Femur (tissue), 1 donor: ENCODE results near the gene FBRSL1.
"Not testable (repeated sequence)": the region's sequence is repeated elsewhere in the genome, so short reads cannot be mapped to it uniquely, and the experiment has no call there.

Source experiments
- DNase-seq: peaks from one replicate; pipeline ENCODE4 v3.0.0-alpha.2; 2017

Gene FBRSL1

DNA sequence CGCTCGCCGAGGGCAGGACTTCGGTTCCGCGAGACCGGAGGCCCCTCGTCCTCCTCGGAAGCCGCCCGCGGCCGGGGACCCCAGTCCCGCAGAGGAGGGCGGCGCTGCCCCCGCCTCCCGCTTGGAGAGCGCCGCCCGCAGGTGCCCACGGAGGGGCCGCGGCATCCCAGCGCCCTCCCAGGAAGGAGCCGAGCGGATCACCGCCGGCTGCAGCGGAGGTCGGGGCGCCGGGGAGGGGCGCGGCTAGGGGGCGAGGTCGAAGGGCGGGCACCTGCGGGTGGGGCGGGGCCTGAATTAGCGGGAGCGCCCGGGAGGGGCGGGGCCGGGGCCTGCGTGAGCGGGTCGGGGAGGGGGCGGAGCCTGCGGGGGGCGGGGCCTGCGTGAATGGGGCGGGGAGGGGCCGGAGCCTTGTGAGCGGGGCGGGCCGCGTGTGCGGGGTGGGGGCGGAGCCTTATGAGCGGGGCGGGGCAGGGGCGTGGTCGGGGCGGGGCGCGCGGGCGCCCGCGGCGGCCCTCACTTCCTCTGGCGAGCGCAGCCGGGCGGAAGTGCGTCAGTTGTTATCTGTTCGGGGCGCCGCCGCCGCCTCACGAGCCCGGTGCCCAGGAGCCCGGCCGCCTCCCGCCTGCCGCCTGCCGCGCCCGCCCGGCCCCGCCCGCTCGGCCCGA, at the start of gene FBRSL1:
FBRSL1 (plus strand) TSS at position 550 of the 665 bp plus-strand sequence.
- DNase-seq = peak; percentile 96

GRCh38 chr12:132440420-132440819, 49.5 kb upstream of the FBRSL1 start:
- DNase-seq = not testable (repeated sequence)

- no peak for DNase-seq
Measured at GRCh38 chr12:132441871-132442863, 47.8 kb upstream of the FBRSL1 start.

- no peak for DNase-seq
Measured at GRCh38 chr12:132443091-132443490, 46.9 kb upstream of the FBRSL1 start.

DNA sequence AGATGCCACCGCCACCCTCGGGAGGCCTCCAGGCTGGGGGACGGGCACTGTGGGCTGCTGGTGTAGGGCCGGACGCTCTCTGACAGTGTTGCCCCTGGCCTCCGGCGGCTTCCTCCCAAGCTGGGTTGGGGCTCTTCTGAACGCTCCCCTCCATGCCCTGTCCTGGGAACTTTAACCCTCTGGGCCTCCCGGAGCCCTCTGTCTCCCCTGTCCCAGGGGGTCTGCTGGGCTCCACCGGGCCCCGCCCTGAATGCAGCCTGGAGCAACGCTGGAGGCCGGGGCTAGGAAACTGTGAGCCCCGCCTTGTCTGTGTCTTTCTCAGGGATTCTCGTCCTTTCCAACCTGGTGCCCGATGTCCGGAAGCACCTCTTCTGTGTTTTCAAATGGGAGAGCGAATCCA, 45.7 kb upstream of the FBRSL1 start:
- no peak for DNase-seq

- peak; percentile 77 for DNase-seq
Measured at GRCh38 chr12:132444957-132445883, 44.7 kb upstream of the FBRSL1 start.

GRCh38 chr12:132445884-132446632, 43.9 kb upstream of the FBRSL1 start:
- peak; percentile 85 for DNase-seq

DNA sequence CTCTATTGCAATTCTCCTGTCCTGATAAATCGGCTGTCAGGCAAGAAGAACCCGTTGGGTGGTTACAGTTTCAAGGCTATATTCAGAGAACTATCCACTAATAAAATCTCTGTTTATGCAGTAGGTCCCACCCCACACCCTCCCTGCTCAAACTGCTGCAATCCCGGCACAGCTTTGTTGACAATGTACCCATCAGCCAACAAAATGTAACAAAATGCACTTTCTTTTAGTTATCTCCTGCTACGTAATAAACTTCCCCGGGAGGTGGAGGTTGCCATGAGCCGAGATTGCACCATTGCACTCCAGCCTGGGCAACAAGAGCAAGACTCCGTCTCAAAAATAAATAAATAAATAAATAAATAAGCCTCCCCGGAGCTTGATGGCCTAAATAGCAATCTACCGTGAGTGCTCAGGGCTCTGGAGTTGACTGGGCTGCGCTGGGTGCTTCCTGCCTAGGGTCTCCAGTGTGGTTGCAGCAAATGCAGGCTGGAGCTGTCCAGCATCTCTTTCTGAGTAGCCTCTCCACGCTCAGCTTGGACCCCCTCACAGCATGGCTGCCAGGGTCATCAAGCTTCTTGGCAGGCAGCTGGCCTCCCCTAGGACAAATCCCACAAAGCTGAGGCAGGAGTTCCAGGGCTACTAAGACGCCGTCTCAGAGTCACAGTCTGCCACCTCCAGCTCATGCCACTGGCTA, 43.2 kb upstream of the FBRSL1 start:
- no peak for DNase-seq

GRCh38 chr12:132447327-132447720, 42.6 kb upstream of the FBRSL1 start:
- DNase-seq = no peak

DNA sequence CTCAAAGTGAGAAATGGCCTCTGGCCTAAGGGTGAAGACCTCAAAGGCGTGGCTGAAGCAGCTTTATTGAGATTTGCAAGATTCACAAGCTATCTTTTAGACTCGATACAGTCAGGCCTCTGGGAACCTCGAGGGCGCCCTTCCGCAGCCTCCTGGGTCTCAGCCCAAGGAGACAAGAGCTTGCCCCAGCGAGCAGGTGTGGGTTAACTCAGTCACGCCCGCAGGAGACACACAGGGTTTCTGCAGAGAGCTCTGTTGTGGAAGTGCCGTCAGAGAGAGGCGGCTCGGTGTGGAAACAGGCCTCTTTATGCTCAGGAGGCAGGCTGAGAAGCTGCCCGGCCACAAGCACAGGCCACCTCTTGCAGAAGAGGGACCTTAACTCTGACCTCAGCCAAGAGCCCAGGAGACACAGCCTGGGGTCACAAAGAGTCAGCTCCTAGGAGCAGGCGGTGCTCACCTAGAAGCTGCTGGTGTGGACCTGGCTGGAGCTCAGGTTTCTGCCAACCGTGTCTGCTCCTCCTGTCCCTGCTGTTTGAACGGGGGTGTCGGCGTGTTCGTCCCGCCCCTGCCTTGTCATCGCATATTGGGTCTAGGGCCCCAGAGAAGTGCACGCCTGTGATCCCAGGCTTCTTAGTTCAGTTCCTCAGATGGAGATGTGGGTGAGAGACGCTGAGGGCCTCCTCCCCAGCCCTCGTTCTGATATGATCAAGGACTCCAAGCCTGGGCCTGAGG, 42.1 kb upstream of the FBRSL1 start:
- DNase-seq = no peak

- peak; percentile 51 for DNase-seq
Measured at GRCh38 chr12:132448463-132448820, 41.5 kb upstream of the FBRSL1 start.

DNA sequence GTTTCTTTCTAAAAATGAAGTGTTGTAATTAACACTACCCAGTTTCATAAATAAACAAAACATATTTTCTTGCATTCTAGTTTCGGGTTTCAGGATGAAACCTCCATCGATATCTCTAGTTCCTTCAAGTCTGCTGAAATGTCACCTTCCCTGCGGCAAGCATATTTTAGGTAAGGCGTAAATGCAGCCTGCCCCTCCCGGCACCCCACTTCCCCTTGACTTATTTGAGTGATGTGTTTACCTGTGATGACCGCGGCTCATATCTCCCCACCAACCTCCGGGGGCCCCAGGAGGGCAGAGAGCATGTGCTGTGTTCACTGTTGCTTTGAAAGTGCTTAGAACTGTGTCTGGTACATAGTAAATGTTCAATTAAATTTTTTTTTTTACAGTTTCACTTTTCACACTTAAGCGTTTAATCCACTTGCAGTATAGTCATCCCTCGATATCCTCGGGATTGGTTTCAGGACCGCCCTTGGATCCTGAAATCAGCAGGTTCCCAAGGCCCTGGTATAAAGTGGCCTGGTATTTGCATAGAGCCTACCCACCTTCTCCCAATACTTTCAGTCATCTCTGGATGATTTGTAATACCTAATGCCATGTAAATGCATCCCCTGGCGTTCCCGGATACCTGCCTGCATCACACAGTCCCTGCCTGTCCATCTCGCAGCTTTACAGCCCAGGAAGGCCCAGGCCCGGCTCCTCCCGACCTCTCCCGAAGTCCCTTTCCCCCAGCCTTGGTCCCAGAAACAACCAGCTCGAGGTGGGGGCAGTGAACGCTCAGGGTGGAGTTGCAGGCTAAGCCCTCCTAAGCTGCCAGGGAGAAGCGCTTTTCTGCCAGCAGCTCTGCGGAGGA, 40.2 kb upstream of the FBRSL1 start:
- DNase-seq = no peak

DNA sequence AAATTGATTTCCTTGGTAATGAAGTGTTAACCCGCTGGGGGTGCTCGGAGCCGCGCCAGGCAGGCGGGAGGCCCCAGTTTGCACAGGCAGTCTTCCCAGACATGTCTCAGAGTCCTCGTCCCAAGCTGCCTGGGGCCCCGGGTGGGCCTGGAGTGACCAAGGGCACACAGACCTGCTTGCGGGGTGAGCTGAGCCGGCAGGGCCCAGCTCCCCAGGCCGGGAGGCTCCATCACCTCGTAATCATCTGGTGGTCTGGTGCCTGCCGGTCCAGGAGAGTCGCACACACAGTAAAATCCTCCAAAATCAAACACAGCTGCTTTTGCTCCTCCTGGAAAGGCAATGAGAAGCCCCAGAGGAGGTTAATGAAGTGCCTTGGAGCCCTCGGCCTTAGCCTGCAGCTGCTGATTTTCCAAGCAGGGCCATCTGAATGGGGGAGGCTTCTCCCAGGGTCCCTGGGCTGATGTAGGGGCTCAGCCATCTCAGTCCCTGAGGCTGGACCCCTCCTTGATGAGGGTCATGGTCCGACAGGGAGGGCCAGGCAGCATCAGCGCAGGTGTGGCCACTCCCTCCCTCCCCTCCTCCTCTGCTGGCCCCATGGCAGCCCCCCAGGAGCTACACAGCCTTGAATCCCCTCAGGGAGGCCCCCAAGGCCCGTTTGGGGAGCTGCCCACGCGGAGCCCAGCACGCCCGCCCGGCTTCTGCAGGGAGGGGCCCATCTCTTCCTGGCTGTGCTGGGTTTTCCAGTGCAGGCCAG, 39.4 kb upstream of the FBRSL1 start:
- peak; percentile 79 for DNase-seq

DNA sequence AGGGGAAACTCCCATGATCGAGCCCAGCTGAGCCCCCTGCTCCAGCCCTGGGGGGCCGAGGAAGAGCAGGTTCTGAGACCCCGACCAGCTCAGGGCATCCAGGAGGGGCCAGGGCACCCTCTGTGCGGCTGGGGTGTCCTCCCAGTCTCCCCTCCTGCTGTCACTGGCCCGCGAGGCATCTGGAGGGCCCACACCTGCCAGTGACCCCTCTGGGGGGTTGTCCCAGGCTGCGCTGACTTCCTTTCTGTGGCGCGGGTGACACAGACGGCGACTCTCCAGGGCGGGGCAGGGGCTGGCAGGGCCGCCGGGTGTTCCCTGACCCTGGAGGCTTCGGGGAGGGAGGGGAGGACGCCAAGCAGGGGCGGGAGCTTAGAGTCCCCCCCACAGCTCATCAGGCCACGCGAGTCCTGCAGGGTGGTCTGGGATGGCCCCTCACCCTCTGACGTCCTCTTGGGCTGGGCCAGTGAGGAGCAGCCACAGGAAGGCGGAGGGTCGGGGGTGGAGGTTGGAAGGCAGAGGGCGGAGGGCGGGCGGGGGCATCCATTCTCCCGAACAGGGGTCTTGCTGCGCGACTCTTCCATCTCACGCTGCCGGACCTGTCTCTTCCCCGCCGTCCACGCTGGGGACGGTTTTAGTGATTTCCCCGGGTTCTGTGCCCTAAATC, 38.6 kb upstream of the FBRSL1 start:
- no peak for DNase-seq

DNA sequence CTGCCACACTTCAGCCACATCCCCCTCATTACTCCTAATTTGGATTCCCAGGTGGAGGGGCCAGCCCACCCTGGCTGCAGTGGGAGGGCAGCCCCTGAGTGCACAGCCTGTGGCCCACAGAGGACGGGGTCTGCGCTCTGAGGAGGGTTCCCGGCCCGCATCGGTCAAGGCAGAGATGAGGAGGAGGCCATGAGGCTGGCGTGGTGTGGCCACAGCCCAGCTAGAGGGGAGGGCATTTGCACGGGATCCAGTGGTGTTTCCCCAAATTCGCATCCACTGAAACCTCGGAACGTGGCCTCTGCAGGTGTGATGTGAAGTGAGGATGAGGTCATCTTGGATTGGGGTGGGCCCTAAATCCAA, 38.1 kb upstream of the FBRSL1 start:
- DNase-seq = no peak

DNA sequence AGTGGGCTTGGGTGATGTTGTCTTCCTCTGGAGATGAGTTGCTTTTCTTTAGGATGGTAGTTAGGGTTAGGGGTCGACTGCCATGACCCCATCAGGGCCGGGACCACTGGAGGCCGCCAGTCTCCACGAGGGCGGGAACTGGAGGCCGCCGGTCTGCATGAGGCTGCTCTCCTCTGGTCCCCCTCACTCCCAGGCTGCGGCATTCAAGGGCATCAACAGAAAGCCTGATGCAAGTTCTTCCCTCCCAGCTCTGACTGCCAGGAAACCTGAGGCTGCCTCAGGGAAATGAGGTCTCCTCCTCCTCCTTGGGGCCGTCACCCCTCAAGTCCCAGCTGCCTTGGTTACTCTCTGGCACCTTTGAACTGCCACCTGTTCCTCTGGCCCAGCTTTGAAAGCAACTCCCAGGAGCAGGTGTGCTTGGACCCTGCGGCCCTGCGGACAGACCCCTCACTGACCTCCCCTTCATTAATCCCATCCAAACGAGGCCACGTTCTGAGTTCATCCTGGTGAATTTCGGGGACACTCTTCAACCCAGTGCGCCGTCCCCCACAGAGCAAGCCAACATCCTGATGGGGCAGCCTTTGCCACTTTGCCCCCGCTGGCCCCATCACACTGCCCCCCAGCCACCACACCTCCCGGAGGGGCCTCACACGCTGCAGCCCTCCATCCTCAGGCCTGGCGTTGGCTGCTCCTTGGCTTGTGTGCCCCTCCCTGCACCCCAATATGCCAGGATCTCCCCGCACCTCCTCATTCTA, 37.2 kb upstream of the FBRSL1 start:
- DNase-seq = no peak

- no peak for DNase-seq
Measured at GRCh38 chr12:132453361-132454192, 36.4 kb upstream of the FBRSL1 start.
